K562 (cell line): ENCODE measurements around the gene SLC32A1. TPM values are rescaled to one million over a fixed set of nuclear protein-coding genes. Genes with fewer than 3 reads are reported as not detected.

Experiments
- ARID2 ChIP-seq: fragments of 450-650 bp; IDR thresholded peaks from 2 replicates; pipeline ENCODE4 v1.6.1; 2017; ENCODE audit warnings: antibody characterized with exemption, mild to moderate bottlenecking
- CTCFL ChIP-seq: IDR thresholded peaks from 2 replicates; pipeline ENCODE4 v1.6.1; 2011; ENCODE audit warnings: borderline replicate concordance, low read depth, mild to moderate bottlenecking, moderate library complexity, low read length; ENCODE audit not compliant: insufficient read depth, poor library complexity, severe bottlenecking
- DACH1 ChIP-seq: fragments of 450-650 bp; IDR thresholded peaks from 2 replicates; pipeline ENCODE4 v1.6.1; 2018; ENCODE audit not compliant: partially characterized antibody
- E2F3 ChIP-seq: fragments of 250-450 bp; sonication (Bioruptor Pico); IDR thresholded peaks from 2 replicates; pipeline ENCODE4 v1.4.0; 2020; ENCODE audit warnings: mild to moderate bottlenecking
- GATAD2B ChIP-seq: fragments of 450-650 bp; IDR thresholded peaks from 2 replicates; pipeline ENCODE4 v1.6.1; 2017; ENCODE audit warnings: mild to moderate bottlenecking, borderline replicate concordance
- MITF ChIP-seq: IDR thresholded peaks from 2 replicates; pipeline ENCODE4 v1.6.1; 2014; ENCODE audit warnings: antibody characterized with exemption
- PHTF2 ChIP-seq: fragments of 250-450 bp; sonication (Bioruptor Pico); IDR thresholded peaks from 2 replicates; pipeline ENCODE4 v1.5.0; 2021; ENCODE audit warnings: mild to moderate bottlenecking
- PTRF ChIP-seq: fragments of 450-650 bp; IDR thresholded peaks from 2 replicates; pipeline ENCODE4 v1.6.1; 2016; ENCODE audit warnings: mild to moderate bottlenecking, missing genetic modification characterization, missing compliant biosample characterization
- SIN3A ChIP-seq, 2 experiments: fragments of 150-350 bp in 1 of 2; IDR thresholded peaks; 2 replicates each; pipeline ENCODE4 v1.6.1; 2011 to 2016; ENCODE audit warnings: borderline replicate concordance in 2 of 2, low read depth in 2 of 2, low read length in 2 of 2, mild to moderate bottlenecking in 2 of 2, moderate library complexity in 2 of 2; ENCODE audit not compliant: control insufficient read depth in 1 of 2
- SIRT6 ChIP-seq: IDR thresholded peaks from one replicate; pipeline ENCODE4 v1.6.1; 2012; ENCODE audit warnings: low read depth, mild to moderate bottlenecking, control low read depth, inconsistent platforms, low read length, moderate library complexity
- SP2 ChIP-seq: IDR thresholded peaks from 2 replicates; pipeline ENCODE4 v1.6.1; 2011; ENCODE audit warnings: mild to moderate bottlenecking, low read depth, low read length, moderate library complexity; ENCODE audit not compliant: poor library complexity, severe bottlenecking; ENCODE audit errors: extremely low read depth
- TOE1 ChIP-seq, 2 experiments: fragments of 450-650 bp in 1 of 2; sonication (generic) in 1 of 2; formaldehyde crosslinking in 1 of 2; IDR thresholded peaks; 2 replicates each; pipeline versions ENCODE4 v1.7.1 to v1.8.0; 2016 to 2022; ENCODE audit warnings: borderline replicate concordance in 2 of 2, mild to moderate bottlenecking in 2 of 2, antibody characterized with exemption in 1 of 2, inconsistent platforms in 1 of 2, low read depth in 1 of 2, missing genetic modification reagents in 1 of 2, moderate library complexity in 1 of 2
- USF2 ChIP-seq: sonication (generic); formaldehyde crosslinking; IDR thresholded peaks from 2 replicates; pipeline ENCODE4 v1.5.0; 2020; ENCODE audit warnings: missing genetic modification reagents
- ZBED1 ChIP-seq: IDR thresholded peaks from 2 replicates; pipeline ENCODE4 v1.6.1; 2014
- ZFX ChIP-seq: sonication (generic); formaldehyde crosslinking; IDR thresholded peaks from 2 replicates; pipeline ENCODE4 v1.8.0; 2022; ENCODE audit warnings: mild to moderate bottlenecking, missing genetic modification reagents, moderate library complexity
- ZNF76 ChIP-seq: fragments of 250-450 bp; sonication (Bioruptor Pico); IDR thresholded peaks from 2 replicates; pipeline ENCODE4 v1.4.0; 2020; ENCODE audit warnings: mild to moderate bottlenecking, moderate library complexity, borderline replicate concordance
- ZNF766 ChIP-seq: fragments of 200-800 bp; sonication (Bioruptor generic); conservative IDR thresholded peaks from 2 replicates; pipeline ENCODE4 v1.6.1; 2016; ENCODE audit warnings: missing genetic modification characterization, missing compliant biosample characterization
- ZSCAN29 ChIP-seq: fragments of 450-650 bp; IDR thresholded peaks from 2 replicates; pipeline ENCODE4 v1.6.1; 2017
- polyA plus RNA-seq, 8 experiments: library from polyadenylated mRNA; depleted of rRNA in 4 of 8; stranded (reverse) in 5 of 8; unstranded in 3 of 8; fragments of >200 nt; fragmentation: Nextera tagmentation in 2 of 8; fragmentation: Illumina TruSeq in 1 of 8; extraction: Ambion mirVana in 2 of 8; extraction: Trizol in 1 of 8; gene quantifications; 2 replicates each; pipeline versions ENCODE4 v1.2.1 to v1.2.3, GENCODE V29; 2011 to 2014; ENCODE audit warnings: inconsistent platforms in 1 of 8, missing spikeins in 1 of 8
- total RNA-seq, 7 experiments: library from RNA; depleted of rRNA in 6 of 7; stranded (reverse); fragments of >200 nt in 6 of 7; fragmentation: Illumina TruSeq in 2 of 7; extraction: Trizol in 2 of 7; gene quantifications; 2 replicates each; pipeline versions ENCODE4 v1.2.1 to v1.2.3, GENCODE V29; 2011 to 2021; ENCODE audit warnings: low replicate concordance in 1 of 7
- TF ChIP-seq, protein P1 (sequence below): fragments of 450-650 bp; IDR thresholded peaks from 2 replicates; pipeline ENCODE4 v1.7.1; 2018; ENCODE audit warnings: mild to moderate bottlenecking, low read depth; ENCODE audit not compliant: partially characterized antibody
- TF ChIP-seq, protein P2 (sequence below): sonication (generic); formaldehyde crosslinking; IDR thresholded peaks from 2 replicates; pipeline ENCODE4 v1.8.0; 2022; ENCODE audit warnings: mild to moderate bottlenecking, missing genetic modification reagents

Gene SLC32A1
- total and polyA plus RNA-seq, 9 of the 15 experiments (the other 6 are each of a cell fraction or from before 2014, with no cell fraction given) = not detected

DNA sequence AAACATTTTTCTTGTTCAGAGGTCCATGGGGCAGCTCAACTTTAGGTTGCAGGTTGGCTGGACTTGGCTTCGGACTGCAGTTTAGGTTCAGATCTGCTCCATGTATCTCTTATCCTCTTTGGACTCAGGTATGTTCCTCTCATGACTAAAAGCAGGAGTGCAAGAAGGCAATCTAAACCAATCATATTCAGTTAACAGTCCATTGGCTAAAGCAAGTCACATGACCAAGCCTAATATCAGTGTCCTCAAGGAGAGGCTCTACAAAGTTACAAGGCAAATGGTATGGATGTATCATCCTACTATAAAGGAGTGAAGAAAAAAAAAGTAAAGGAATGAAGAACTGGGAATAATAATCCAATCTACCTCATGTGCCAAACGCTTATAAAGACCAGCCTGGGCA, 21.5 kb downstream of the SLC32A1 start (continued):
- TF ChIP-seq, protein P1, sequence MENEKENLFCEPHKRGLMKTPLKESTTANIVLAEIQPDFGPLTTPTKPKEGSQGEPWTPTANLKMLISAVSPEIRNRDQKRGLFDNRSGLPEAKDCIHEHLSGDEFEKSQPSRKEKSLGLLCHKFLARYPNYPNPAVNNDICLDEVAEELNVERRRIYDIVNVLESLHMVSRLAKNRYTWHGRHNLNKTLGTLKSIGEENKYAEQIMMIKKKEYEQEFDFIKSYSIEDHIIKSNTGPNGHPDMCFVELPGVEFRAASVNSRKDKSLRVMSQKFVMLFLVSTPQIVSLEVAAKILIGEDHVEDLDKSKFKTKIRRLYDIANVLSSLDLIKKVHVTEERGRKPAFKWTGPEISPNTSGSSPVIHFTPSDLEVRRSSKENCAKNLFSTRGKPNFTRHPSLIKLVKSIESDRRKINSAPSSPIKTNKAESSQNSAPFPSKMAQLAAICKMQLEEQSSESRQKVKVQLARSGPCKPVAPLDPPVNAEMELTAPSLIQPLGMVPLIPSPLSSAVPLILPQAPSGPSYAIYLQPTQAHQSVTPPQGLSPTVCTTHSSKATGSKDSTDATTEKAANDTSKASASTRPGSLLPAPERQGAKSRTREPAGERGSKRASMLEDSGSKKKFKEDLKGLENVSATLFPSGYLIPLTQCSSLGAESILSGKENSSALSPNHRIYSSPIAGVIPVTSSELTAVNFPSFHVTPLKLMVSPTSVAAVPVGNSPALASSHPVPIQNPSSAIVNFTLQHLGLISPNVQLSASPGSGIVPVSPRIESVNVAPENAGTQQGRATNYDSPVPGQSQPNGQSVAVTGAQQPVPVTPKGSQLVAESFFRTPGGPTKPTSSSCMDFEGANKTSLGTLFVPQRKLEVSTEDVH = no peak
- TF ChIP-seq TOE1 (IDR thresholded peaks at IDR 0.05; ENCODE audit: borderline replicate concordance) = peak; percentile 89
- TF ChIP-seq TOE1 (CRISPR knock-in tag; IDR thresholded peaks at IDR 0.05; ENCODE audit: borderline replicate concordance, low read depth) = no peak
- no peak for TF ChIP-seq SP2
- TF ChIP-seq ZFX (CRISPR knock-in tag) = no peak
- no peak for TF ChIP-seq ARID2
- no peak for TF ChIP-seq DACH1
- no peak for TF ChIP-seq CTCFL
- no peak for TF ChIP-seq PHTF2
- no peak for TF ChIP-seq ZNF766
- TF ChIP-seq SIRT6 = no peak
- no peak for TF ChIP-seq E2F3
- no peak for TF ChIP-seq GATAD2B
- no peak for TF ChIP-seq ZNF76 (CRISPR knock-in tag)
- no peak for TF ChIP-seq SIN3A (IDR thresholded peaks at IDR 0.05; ENCODE audit: borderline replicate concordance in 2 of 2, control insufficient read depth in 1 of 2, low read depth in 2 of 2, low read length in 2 of 2)
- TF ChIP-seq, protein P2, sequence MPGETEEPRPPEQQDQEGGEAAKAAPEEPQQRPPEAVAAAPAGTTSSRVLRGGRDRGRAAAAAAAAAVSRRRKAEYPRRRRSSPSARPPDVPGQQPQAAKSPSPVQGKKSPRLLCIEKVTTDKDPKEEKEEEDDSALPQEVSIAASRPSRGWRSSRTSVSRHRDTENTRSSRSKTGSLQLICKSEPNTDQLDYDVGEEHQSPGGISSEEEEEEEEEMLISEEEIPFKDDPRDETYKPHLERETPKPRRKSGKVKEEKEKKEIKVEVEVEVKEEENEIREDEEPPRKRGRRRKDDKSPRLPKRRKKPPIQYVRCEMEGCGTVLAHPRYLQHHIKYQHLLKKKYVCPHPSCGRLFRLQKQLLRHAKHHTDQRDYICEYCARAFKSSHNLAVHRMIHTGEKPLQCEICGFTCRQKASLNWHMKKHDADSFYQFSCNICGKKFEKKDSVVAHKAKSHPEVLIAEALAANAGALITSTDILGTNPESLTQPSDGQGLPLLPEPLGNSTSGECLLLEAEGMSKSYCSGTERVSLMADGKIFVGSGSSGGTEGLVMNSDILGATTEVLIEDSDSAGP = no peak
- TF ChIP-seq USF2 (CRISPR knock-in tag) = peak; percentile 67
- no peak for TF ChIP-seq ZSCAN29
- no peak for TF ChIP-seq PTRF (tag)
- no peak for TF ChIP-seq MITF
- TF ChIP-seq ZBED1 = no peak
